ENCODE results near the gene STAC3.
"Not testable (repeated sequence)": the region's sequence is repeated elsewhere in the genome, so short reads cannot be mapped to it uniquely, and the experiment has no call there.

The STAC3 gene

GRCh38 chr12:57250956-57251355 is at the start of gene STAC3:
Gene STAC3, minus strand, starts transcription at chr12:57251187. Its CDS starts 1,551 bp downstream, at chr12:57249636.
- no peak for DNase-seq (ENCODE audit: low read depth in 2 of 2)

DNA sequence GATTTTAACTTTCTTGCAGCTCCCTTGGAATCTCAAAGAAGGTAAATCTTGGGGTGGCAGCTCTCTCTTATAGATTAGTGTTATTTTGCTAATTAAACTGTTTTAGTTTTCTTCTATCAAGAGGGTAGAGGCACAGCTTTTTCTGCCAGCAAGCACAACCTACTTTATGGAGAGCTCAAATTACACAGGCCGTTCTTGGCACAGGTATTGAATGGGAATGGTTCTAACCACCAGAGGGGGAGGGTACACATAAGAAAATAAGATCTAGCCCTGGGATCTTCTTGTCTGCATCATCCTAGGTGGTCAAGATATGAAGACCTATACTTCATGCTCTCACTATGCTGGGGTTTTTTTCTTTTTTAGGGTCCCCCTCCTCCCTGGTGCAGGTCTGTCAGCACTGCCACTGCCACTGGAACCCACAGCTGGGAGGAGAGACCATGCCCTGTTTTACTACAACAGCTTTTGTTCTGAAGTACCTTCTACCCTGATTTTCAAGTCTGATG is 48.6 kb upstream of the STAC3 start:
- no peak for DNase-seq (ENCODE audit: low read depth in 2 of 2)

DNA sequence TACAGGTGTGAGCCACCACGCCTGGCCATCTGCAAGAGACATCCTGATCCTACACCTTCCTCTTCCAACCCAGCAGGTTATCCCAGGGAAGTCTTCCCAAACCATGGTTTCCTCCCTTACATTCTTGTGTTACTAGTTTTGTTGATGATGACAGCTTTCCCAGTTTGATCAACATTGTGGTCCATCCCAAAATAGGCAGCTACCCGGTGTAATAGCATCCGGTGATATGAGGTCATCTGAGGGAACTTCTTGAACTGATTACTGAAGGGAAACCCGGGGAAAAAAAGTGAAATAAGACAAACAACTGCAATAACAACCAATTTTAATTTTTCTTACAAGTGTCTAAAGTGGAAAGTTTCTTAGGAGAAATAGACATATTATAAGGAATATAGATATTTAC is 45.3 kb upstream of the STAC3 start:
- DNase-seq (ENCODE audit: low read depth in 2 of 2), result no peak

GRCh38 chr12:57282073-57282472 is 31.1 kb upstream of the STAC3 start:
- not testable (repeated sequence) for DNase-seq (ENCODE audit: low read depth in 2 of 2)

GRCh38 chr12:57280211-57281062 is 29.4 kb upstream of the STAC3 start:
- peak; percentile 26 to 34 for DNase-seq (ENCODE audit: low read depth in 2 of 2)

GRCh38 chr12:57278465-57279381 is 27.7 kb upstream of the STAC3 start:
- no peak for DNase-seq (ENCODE audit: low read depth in 2 of 2)

DNA sequence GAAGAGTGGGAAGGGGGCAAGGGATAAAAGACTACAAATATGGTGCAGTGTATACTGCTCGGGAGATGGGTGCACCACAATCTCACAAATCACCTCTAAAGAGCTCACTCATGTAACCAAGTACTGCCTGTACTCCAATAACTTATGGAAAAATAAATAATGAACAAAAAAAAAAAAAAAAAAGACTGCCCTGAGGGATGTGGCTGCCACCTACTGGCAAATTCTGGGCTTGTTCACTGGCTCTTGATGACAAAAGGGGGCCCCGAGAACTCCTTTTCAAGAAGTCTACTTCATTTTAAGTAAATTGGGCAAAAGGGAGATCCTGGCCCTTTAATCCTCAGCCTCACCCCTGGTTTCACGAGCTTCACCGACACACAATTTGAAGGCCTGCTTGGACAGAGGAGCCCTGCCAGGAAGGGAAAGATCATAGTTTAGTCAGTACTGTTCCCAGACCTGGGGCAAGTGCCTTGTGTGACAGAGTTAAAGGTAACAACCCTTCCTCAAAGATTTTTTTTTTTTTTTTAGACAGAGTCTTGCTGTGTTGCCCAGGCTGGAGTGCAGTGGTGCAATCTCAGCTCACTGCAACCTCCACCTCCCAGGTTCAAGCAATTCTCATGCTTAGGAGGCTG is 26.1 kb upstream of the STAC3 start:
- DNase-seq (ENCODE audit: low read depth in 2 of 2), result no peak

- DNase-seq (ENCODE audit: low read depth in 2 of 2), result not testable (repeated sequence)
These were observed 25.2 kb upstream of the STAC3 start for GRCh38 chr12:57276233-57276632.

GRCh38 chr12:57273516-57273915 is 22.5 kb upstream of the STAC3 start:
- no peak for DNase-seq (ENCODE audit: low read depth in 2 of 2)

GRCh38 chr12:57272337-57273151 is 21.6 kb upstream of the STAC3 start:
- no peak for DNase-seq (ENCODE audit: low read depth in 2 of 2)

GRCh38 chr12:57270966-57271470 is 20.0 kb upstream of the STAC3 start:
- no peak for DNase-seq (ENCODE audit: low read depth in 2 of 2)

DNA sequence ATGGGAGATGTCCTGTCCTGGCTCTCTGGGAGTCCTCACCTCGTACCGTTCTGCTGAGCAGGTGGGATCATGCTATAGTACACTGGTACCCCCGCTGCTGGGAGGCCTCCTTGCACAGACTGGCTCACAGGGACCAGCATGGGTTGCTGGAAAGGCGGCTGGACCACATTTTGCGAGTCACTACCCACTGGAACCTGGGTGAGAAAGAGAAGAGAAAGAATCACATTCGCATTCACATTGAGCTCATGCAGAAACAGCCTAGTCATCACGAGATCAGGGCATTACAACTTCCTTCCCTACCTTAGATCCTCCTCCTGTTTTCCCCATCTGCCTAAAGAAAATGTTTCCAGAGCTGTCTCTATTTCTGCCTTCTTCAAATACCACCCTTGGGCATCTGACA is 17.3 kb upstream of the STAC3 start:
- no peak for DNase-seq (ENCODE audit: low read depth in 2 of 2)

DNA sequence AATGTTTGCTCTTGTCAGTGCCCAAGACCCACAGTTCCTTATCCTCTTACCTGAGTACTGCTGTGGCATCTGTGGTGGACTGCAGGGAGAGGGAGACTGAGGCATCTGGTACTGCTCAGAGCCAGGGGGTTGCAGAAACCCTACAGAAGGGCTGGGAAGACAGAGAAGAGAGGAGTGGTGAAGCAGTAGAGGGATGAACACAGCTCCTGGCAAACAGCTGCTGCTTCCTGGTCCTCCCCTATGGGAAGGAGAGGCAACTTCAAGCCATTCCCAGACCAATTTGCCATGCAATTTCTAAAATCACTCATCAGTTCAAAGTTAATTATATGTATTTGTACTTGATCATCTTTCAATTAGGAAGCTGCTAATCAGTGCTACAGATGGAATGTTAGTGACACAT is 15.7 kb upstream of the STAC3 start:
- DNase-seq (ENCODE audit: low read depth in 2 of 2), result no peak

DNA sequence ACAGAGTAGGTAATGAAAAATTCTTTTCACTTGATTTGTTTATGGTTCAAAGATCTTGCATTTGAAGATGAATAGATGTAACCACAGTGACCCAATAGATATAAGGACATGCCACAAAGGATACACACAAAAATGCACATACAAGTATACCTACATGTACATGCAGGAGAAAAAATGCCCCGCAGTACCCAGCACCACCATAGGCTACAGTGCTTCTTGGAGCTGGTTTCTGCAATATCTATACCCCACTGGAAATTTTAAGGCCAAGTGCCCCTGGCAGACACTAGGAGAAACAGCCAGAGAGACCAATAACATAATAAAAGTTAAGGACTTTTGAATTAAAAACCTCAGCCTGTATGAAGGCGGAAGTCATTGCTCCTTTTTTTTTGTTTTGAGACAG is 12.1 kb upstream of the STAC3 start:
- no peak for DNase-seq (ENCODE audit: low read depth in 2 of 2)

GRCh38 chr12:57262126-57262822 is 11.3 kb upstream of the STAC3 start:
- no peak for DNase-seq (ENCODE audit: low read depth in 2 of 2)

DNA sequence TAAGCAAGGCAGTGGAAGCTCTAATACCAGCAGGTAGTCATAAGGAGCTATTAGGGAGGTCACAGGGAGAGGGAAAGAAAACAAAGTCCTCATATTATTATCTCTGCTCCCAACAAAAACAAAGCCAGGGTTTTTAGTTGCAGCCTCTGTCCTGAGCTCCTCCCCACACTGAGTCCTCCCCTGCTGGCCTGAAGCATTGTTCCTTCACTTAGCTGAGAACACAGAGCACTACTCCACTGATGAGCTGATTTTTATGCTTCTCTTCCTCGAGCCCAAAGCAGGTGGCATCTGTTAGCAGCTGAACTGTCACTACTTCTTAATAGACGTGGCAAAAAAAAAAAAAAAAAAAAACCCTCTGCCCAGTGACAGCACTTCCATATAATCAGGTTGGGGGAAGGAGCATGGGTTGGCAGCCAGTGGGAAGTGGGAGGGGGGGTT is 10.5 kb upstream of the STAC3 start:
- no peak for DNase-seq (ENCODE audit: low read depth in 2 of 2)

GRCh38 chr12:57260366-57260765 is 9.4 kb upstream of the STAC3 start:
- no peak for DNase-seq (ENCODE audit: low read depth in 2 of 2)

- no peak for DNase-seq (ENCODE audit: low read depth in 2 of 2)
These were observed 8.3 kb upstream of the STAC3 start for GRCh38 chr12:57258977-57259970.

- no peak for DNase-seq (ENCODE audit: low read depth in 2 of 2)
These were observed 4.9 kb upstream of the STAC3 start for GRCh38 chr12:57255916-57256315.

Measured in stimulated activated CD8-positive, alpha-beta memory T cell treated with anti-CD3 and anti-CD28 coated beads, Interleukin-7, amount 100 ng/mL, for 1 hour (primary cell).